Measurements from ENCODE around the gene MAN1A1.

- no peak for TF ChIP-seq BHLHE40 (IDR thresholded peaks at IDR 0.05; ENCODE audit: borderline replicate concordance)
- TF ChIP-seq SP1 (IDR thresholded peaks at IDR 0.05) = no peak
- no peak for TF ChIP-seq PKNOX1 (IDR thresholded peaks at IDR 0.05)
- no peak for TF ChIP-seq ZNF384 (IDR thresholded peaks at IDR 0.05)
- TF ChIP-seq HDGF (IDR thresholded peaks at IDR 0.05; ENCODE audit: borderline replicate concordance) = no peak
- no peak for TF ChIP-seq ELF4 (IDR thresholded peaks at IDR 0.05)
- TF ChIP-seq L3MBTL2 (conservative IDR thresholded peaks at IDR 0.05) = no peak
- TF ChIP-seq FOXK2 (IDR thresholded peaks at IDR 0.05) = no peak
- no peak for TF ChIP-seq LEF1 (IDR thresholded peaks at IDR 0.05; ENCODE audit: borderline replicate concordance)
- no peak for TF ChIP-seq SUZ12 (IDR thresholded peaks at IDR 0.05)
- TF ChIP-seq ARNT (IDR thresholded peaks at IDR 0.05) = no peak
- no peak for TF ChIP-seq TARDBP (IDR thresholded peaks at IDR 0.05)
Observed at GRCh38 chr6:119243657-119244056, 105.9 kb downstream of the MAN1A1 start.
